Neural cell (in vitro differentiated cells): Measurements from ENCODE around the gene CYP1A1. TPM values are rescaled to one million over a fixed set of nuclear protein-coding genes. Genes with fewer than 3 reads are reported as not detected.

Experiments used
- H2AFZ ChIP-seq: fragments of 200-600, 300-800 bp; sonication (generic), shearing (Covaris generic); 2 replicates; pipeline ENCODE4 v1.6.0; 2014; ENCODE audit warnings: low read depth, mild to moderate bottlenecking, antibody characterized with exemption, low read length, moderate library complexity
- H3F3A ChIP-seq: fragments of 200-600 bp; shearing (Covaris generic); 2 replicates; pipeline ENCODE4 v1.6.1; 2016; ENCODE audit warnings: mild to moderate bottlenecking, moderate library complexity, mixed read lengths, antibody characterized with exemption, low read length; ENCODE audit not compliant: insufficient read depth, poor library complexity, severe bottlenecking
- H3K27ac ChIP-seq: fragments of 200-600, 300-800 bp; sonication (generic), shearing (Covaris generic); 2 replicates; pipeline ENCODE4 v1.5.1; 2014; ENCODE audit warnings: mild to moderate bottlenecking, low read length, moderate library complexity
- H3K27me3 ChIP-seq: fragments of 300-800, 200-600 bp; sonication (generic), shearing (Covaris generic); 2 replicates; pipeline ENCODE4 v1.6.0; 2014; ENCODE audit warnings: mild to moderate bottlenecking, low read depth, low read length, moderate library complexity; ENCODE audit not compliant: insufficient read depth
- H3K36me3 ChIP-seq: fragments of 300-800, 200-600 bp; sonication (generic), shearing (Covaris generic); 2 replicates; pipeline ENCODE4 v1.5.1; 2014; ENCODE audit warnings: mild to moderate bottlenecking, antibody characterized with exemption, low read length, moderate library complexity; ENCODE audit not compliant: insufficient read depth
- H3K4me2 ChIP-seq: fragments of 300-800, 200-600 bp; sonication (generic), shearing (Covaris generic); 2 replicates; pipeline ENCODE4 v1.6.0; 2014; ENCODE audit warnings: mild to moderate bottlenecking, low read length
- H3K4me3 ChIP-seq: fragments of 300-800, 200-600 bp; sonication (generic), shearing (Covaris generic); 2 replicates; pipeline ENCODE4 v1.5.1; 2014; ENCODE audit warnings: mild to moderate bottlenecking, low read length, moderate library complexity
- H3K79me2 ChIP-seq: fragments of 200-600 bp; shearing (Covaris generic); replicated peaks from 2 replicates; pipeline ENCODE4 v1.6.0; 2014; ENCODE audit warnings: mild to moderate bottlenecking, low read length, moderate library complexity; ENCODE audit not compliant: insufficient read depth
- H3K9ac ChIP-seq: fragments of 300-800, 200-600 bp; sonication (generic), shearing (Covaris generic); 2 replicates; pipeline ENCODE4 v1.6.1; 2016; ENCODE audit warnings: mild to moderate bottlenecking, low read length, mixed read lengths
- H3K9me2 ChIP-seq: fragments of 200-600 bp; shearing (Covaris generic); 2 replicates; pipeline ENCODE4 v1.6.1; 2016; ENCODE audit warnings: mild to moderate bottlenecking, low read length, mixed read lengths; ENCODE audit not compliant: insufficient read depth
- H3K9me3 ChIP-seq: fragments of 200-600, 300-800 bp; sonication (generic), shearing (Covaris generic); 2 replicates; pipeline ENCODE4 v1.6.1; 2016; ENCODE audit warnings: mild to moderate bottlenecking, mixed run types, low read length, moderate library complexity, mixed read lengths
- H4K20me1 ChIP-seq: fragments of 200-600 bp; shearing (Covaris generic); 2 replicates; pipeline ENCODE4 v1.6.1; 2016; ENCODE audit warnings: mild to moderate bottlenecking, mixed run types; ENCODE audit not compliant: insufficient read depth
- EP300 ChIP-seq: fragments of 450-650 bp; conservative IDR thresholded peaks from 2 replicates; pipeline ENCODE4 v1.6.1; 2014; ENCODE audit warnings: antibody characterized with exemption, mild to moderate bottlenecking, moderate library complexity; ENCODE audit not compliant: poor library complexity, severe bottlenecking
- EZH2 ChIP-seq: fragments of 200-600, 300-800 bp; shearing (Covaris generic), sonication (generic); IDR thresholded peaks from 2 replicates; pipeline ENCODE4 v1.6.1; 2014; ENCODE audit warnings: antibody characterized with exemption, low read length, borderline replicate concordance, mild to moderate bottlenecking; ENCODE audit not compliant: insufficient read depth, poor library complexity, severe bottlenecking
- MXI1 ChIP-seq: fragments of 450-650 bp; conservative IDR thresholded peaks from 2 replicates; pipeline ENCODE4 v1.6.1; 2014; ENCODE audit warnings: antibody characterized with exemption, mild to moderate bottlenecking; ENCODE audit not compliant: poor library complexity, severe bottlenecking
- POLR2AphosphoS5 ChIP-seq: IDR thresholded peaks from 2 replicates; pipeline ENCODE4 v1.6.1; 2012
- RAD21 ChIP-seq: fragments of 450-650 bp; conservative IDR thresholded peaks from 2 replicates; pipeline ENCODE4 v1.6.1; 2014; ENCODE audit warnings: antibody characterized with exemption, mild to moderate bottlenecking, moderate library complexity
- REST ChIP-seq: IDR thresholded peaks from 2 replicates; pipeline ENCODE4 v1.6.1; 2012; ENCODE audit warnings: borderline replicate concordance
- SMC3 ChIP-seq: fragments of 450-650 bp; conservative IDR thresholded peaks from 2 replicates; pipeline ENCODE4 v1.6.1; 2014; ENCODE audit warnings: antibody characterized with exemption, mild to moderate bottlenecking, moderate library complexity; ENCODE audit not compliant: poor library complexity
- TAF1 ChIP-seq: IDR thresholded peaks from 2 replicates; pipeline ENCODE4 v1.6.1; 2012; ENCODE audit warnings: low read depth
- polyA plus RNA-seq: library from polyadenylated mRNA; depleted of rRNA; stranded (reverse); fragments of >200 nt; gene quantifications from 2 replicates; pipeline ENCODE4 v1.2.3, GENCODE V29; 2014
- TF ChIP-seq, protein P1 (sequence below): fragments of 450-650 bp; IDR thresholded peaks from 2 replicates; pipeline ENCODE4 v1.5.1; 2014; ENCODE audit warnings: antibody characterized with exemption, mild to moderate bottlenecking, moderate library complexity; ENCODE audit not compliant: poor library complexity, severe bottlenecking

The CYP1A1 gene
- polyA plus RNA-seq, 1 donor from 2014 or later: 0.09 TPM

DNA sequence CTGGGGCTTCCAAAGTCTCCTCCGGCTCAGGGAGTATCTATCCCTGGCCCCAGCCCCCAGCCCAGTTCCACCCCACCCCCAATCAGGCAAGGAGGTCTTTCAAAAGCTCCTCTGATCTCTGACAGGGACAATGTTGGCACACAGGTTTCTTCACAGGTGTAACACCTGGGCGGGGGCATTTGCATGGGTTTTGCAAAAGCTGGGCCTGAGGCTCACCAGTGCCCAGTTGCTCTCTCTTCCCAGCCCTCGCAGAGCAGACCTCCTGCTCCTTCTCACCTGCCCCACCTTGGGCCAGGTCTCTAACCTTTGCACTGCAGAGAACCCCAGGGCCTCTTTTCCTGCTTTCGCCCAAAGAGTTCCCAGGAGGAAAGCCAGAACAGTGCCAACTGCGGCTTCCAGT lies 48.0 kb upstream of the CYP1A1 start:
- Histone ChIP-seq H3K9me2 (no peaks in the 10 kb centered on the region), H3F3A (no peaks in the 10 kb centered on the region), H3K9ac (no peak overlapping the region), H2AFZ (no peak overlapping the region), H3K27me3 (no peaks in the 10 kb centered on the region), H3K9me3 (no peaks in the 10 kb centered on the region), H3K4me2 (no peak overlapping the region), H3K79me2 (no peaks in the 10 kb centered on the region), H3K36me3 (no peaks in the 10 kb centered on the region), H4K20me1 (no peaks in the 10 kb centered on the region), H3K27ac (no peak overlapping the region), H3K4me3 (no peak overlapping the region)
- TF ChIP-seq TAF1 (no peak), EP300 (no peak), MXI1 (no peak), SMC3 (no peak), RAD21 (no peak), REST (no peak), POLR2AphosphoS5 (no peak), EZH2 (no peak)
- TF ChIP-seq, protein P1, sequence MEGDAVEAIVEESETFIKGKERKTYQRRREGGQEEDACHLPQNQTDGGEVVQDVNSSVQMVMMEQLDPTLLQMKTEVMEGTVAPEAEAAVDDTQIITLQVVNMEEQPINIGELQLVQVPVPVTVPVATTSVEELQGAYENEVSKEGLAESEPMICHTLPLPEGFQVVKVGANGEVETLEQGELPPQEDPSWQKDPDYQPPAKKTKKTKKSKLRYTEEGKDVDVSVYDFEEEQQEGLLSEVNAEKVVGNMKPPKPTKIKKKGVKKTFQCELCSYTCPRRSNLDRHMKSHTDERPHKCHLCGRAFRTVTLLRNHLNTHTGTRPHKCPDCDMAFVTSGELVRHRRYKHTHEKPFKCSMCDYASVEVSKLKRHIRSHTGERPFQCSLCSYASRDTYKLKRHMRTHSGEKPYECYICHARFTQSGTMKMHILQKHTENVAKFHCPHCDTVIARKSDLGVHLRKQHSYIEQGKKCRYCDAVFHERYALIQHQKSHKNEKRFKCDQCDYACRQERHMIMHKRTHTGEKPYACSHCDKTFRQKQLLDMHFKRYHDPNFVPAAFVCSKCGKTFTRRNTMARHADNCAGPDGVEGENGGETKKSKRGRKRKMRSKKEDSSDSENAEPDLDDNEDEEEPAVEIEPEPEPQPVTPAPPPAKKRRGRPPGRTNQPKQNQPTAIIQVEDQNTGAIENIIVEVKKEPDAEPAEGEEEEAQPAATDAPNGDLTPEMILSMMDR: no peak

DNA sequence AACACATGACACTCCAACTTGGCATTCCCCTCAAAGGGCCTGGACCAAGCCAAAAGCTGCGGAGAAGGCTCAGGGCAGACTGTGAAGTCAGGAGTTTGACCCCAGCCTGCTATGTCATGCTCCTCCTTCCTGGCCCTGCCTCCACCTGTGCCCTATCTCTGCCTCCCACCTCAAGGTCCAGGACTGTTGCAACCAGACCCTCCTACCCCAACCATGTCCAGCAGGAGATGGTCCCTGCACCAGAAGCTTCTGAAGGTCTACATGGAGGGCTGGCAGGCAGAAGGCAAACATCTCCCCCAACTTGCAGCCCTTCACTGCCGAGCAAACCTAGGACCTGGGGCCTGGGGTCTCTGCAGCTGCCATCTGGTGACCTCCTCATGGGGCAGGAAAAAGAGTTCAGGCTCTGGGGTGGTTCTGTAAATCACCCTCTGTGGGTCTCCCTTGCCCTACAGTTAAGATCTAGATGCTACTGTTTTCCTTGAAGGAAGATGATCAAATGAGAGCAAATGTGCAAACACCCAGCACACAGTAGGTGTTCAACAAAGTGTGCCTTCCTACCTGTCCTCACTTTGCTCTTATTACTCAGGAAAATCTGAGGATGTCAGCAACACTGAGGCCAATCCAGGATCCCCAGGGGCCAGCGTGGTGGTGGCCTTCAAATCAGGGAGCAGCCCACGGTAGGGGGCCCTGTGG lies 45.0 kb upstream of the CYP1A1 start:
- no peaks in the 10 kb centered on the region for H3K79me2 ChIP-seq
- H4K20me1 ChIP-seq: no peaks in the 10 kb centered on the region
- H3K9me2 ChIP-seq: no peaks in the 10 kb centered on the region
- H3K9me3 ChIP-seq: no peaks in the 10 kb centered on the region
- H3K27ac ChIP-seq: no peak overlapping the region
- TF ChIP-seq SMC3: no peak
- no peak for TF ChIP-seq RAD21
- no peak for TF ChIP-seq REST
- no peak for TF ChIP-seq MXI1
- TF ChIP-seq, protein P1: no peak
- TF ChIP-seq EZH2: no peak
- no peak for TF ChIP-seq TAF1
- TF ChIP-seq EP300: no peak
- TF ChIP-seq POLR2AphosphoS5: no peak
- no peaks in the 10 kb centered on the region for H3K36me3 ChIP-seq
- H3K4me2 ChIP-seq: no peak overlapping the region
- no peak overlapping the region for H2AFZ ChIP-seq
- no peaks in the 10 kb centered on the region for H3F3A ChIP-seq
- H3K9ac ChIP-seq: no peak overlapping the region
- H3K4me3 ChIP-seq: no peak overlapping the region
- H3K27me3 ChIP-seq: no peaks in the 10 kb centered on the region
